Hepatocyte (in vitro differentiated cells): ENCODE data around the gene TGIF1. TPM values are rescaled to one million over a fixed set of nuclear protein-coding genes. Genes with fewer than 3 reads are reported as not detected.

Experiments used
- DNase-seq: peaks from one replicate; pipeline ENCODE4 v3.0.0-alpha.2; 2016; ENCODE audit warnings: low spot score
- H2AFZ ChIP-seq: fragments of 200-600 bp; sonication (generic); 2 replicates; pipeline ENCODE4 v1.6.0; 2016; ENCODE audit warnings: antibody characterized with exemption, mild to moderate bottlenecking
- H3K27ac ChIP-seq: fragments of 200-600 bp; sonication (generic); 2 replicates; pipeline ENCODE4 v1.5.1; 2016; ENCODE audit warnings: mild to moderate bottlenecking
- H3K27me3 ChIP-seq: fragments of 200-600 bp; sonication (generic); 2 replicates; pipeline ENCODE4 v1.6.1; 2016
- H3K36me3 ChIP-seq: fragments of 200-600 bp; sonication (generic); replicated peaks from 2 replicates; pipeline ENCODE4 v1.5.1; 2016; ENCODE audit warnings: low read depth; ENCODE audit not compliant: insufficient read depth
- H3K4me1 ChIP-seq: fragments of 200-600 bp; sonication (generic); 2 replicates; pipeline ENCODE4 v1.5.1; 2016; ENCODE audit warnings: mild to moderate bottlenecking, moderate library complexity; ENCODE audit not compliant: insufficient read depth
- H3K4me2 ChIP-seq: fragments of 200-600 bp; sonication (generic); 2 replicates; pipeline ENCODE4 v1.6.0; 2016
- H3K4me3 ChIP-seq: fragments of 200-600 bp; sonication (generic); 2 replicates; pipeline ENCODE4 v1.5.1; 2016; ENCODE audit warnings: mild to moderate bottlenecking
- H3K79me2 ChIP-seq: fragments of 200-600 bp; sonication (generic); 2 replicates; pipeline ENCODE4 v1.6.0; 2017; ENCODE audit warnings: mild to moderate bottlenecking
- H3K9me2 ChIP-seq: fragments of 200-600 bp; sonication (generic); replicated peaks from 2 replicates; pipeline ENCODE4 v1.6.0; 2017; ENCODE audit warnings: mild to moderate bottlenecking; ENCODE audit not compliant: insufficient read depth
- H3K9me3 ChIP-seq: fragments of 200-600 bp; sonication (generic); 2 replicates; pipeline ENCODE4 v1.5.1; 2016; ENCODE audit warnings: low read depth, mild to moderate bottlenecking
- H4K20me1 ChIP-seq: fragments of 200-600 bp; sonication (generic); 2 replicates; pipeline ENCODE4 v1.6.0; 2016; ENCODE audit warnings: mild to moderate bottlenecking; ENCODE audit not compliant: insufficient read depth, poor library complexity, severe bottlenecking
- EZH2 ChIP-seq: fragments of 200-600 bp; sonication (generic); IDR thresholded peaks from 2 replicates; pipeline ENCODE4 v1.6.1; 2016; ENCODE audit warnings: antibody characterized with exemption, mild to moderate bottlenecking, borderline replicate concordance
- EZH2phosphoT487 ChIP-seq: fragments of 200-600 bp; sonication (generic); IDR thresholded peaks from one replicate; pipeline ENCODE4 v1.6.1; 2018; ENCODE audit warnings: antibody characterized with exemption, mild to moderate bottlenecking, low read depth, moderate library complexity; ENCODE audit not compliant: unreplicated experiment, severe bottlenecking
- WGBS: methylation state at CpG from one replicate; pipeline ENCODE4 v1.1.6; 2016; ENCODE audit warnings: low lambda C conversion rate; ENCODE audit errors: missing lambda C conversion rate; 5-methylcytosine and 5-hydroxymethylcytosine counted together
- polyA plus RNA-seq: library from polyadenylated mRNA; unstranded; fragments of >200 nt; fragmentation: Nextera tagmentation; extraction: Ambion mirVana; gene quantifications from 2 replicates; pipeline ENCODE4 v1.2.1, GENCODE V29; 2016
- total RNA-seq: library from RNA; depleted of rRNA; stranded (reverse); fragments of >200 nt; gene quantifications from 2 replicates; pipeline ENCODE4 v1.2.3, GENCODE V29; 2014
- TF ChIP-seq, protein P1 (sequence below): fragments of 200-600 bp; sonication (generic); IDR thresholded peaks from 2 replicates; pipeline ENCODE4 v1.5.1; 2016; ENCODE audit warnings: antibody characterized with exemption, mild to moderate bottlenecking; ENCODE audit not compliant: poor library complexity

The TGIF1 gene
- total and polyA plus RNA-seq, 2 experiments from 2014 or later: 129 to 193 TPM

DNA sequence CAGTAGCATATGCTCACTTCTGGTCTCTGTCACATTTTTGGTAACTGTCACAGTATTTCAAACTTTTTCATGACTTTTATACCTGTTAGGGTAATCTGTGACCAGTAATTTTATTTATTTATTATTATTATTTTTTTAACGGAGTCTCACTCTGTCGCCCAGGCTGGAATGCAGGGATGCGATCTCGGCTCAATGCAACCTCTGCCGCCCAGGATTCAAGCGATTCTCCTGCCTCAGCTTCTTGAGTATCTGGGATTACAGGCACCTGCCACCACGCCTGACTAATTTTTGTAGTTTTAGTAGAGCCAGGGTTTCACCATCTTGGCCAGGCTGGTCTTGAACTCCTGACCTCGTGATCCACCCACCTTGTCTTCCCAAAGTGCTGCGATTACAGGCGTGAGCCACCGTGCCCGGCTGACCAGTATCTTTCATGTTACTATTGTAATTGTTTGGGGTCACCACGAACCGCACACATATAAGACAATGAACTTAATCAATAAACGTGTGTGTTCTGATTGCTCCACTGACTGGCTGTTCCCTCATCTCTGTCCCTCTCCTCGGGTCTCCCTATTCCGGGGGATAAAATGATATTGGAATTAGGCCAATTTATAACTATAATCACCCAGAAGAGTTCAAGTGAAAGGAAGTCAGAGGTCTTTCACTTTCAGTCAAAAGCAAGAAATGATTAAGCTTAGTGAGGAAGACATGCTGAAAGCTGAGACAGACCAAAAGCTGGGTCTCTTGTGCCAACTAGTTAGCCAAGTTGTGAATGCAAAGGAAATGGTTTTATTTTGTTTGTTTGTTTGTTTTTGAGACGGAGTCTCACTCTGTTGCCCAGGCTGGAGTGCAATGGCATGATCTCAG, 22.9 kb downstream of the TGIF1 start:
- Histone ChIP-seq H3K4me1 (no peaks in the 10 kb centered on the region), H3K4me2 (no peak overlapping the region), H3K79me2 (no peaks in the 10 kb centered on the region), H3K27ac (no peak overlapping the region), H4K20me1 (no peaks in the 10 kb centered on the region), H2AFZ (no peak overlapping the region), H3K9me3 (no peaks in the 10 kb centered on the region), H3K4me3 (no peak overlapping the region), H3K9me2 (no peaks in the 10 kb centered on the region), H3K27me3 (no peaks in the 10 kb centered on the region), H3K36me3 (no peaks in the 10 kb centered on the region)
- TF ChIP-seq EZH2 (no peak), EZH2phosphoT487 (no peak)
- TF ChIP-seq, protein P1, sequence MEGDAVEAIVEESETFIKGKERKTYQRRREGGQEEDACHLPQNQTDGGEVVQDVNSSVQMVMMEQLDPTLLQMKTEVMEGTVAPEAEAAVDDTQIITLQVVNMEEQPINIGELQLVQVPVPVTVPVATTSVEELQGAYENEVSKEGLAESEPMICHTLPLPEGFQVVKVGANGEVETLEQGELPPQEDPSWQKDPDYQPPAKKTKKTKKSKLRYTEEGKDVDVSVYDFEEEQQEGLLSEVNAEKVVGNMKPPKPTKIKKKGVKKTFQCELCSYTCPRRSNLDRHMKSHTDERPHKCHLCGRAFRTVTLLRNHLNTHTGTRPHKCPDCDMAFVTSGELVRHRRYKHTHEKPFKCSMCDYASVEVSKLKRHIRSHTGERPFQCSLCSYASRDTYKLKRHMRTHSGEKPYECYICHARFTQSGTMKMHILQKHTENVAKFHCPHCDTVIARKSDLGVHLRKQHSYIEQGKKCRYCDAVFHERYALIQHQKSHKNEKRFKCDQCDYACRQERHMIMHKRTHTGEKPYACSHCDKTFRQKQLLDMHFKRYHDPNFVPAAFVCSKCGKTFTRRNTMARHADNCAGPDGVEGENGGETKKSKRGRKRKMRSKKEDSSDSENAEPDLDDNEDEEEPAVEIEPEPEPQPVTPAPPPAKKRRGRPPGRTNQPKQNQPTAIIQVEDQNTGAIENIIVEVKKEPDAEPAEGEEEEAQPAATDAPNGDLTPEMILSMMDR: no peak
- no peak for DNase-seq
- WGBS: 91% methylated on average over 18 of the region's 18 CpGs

DNA sequence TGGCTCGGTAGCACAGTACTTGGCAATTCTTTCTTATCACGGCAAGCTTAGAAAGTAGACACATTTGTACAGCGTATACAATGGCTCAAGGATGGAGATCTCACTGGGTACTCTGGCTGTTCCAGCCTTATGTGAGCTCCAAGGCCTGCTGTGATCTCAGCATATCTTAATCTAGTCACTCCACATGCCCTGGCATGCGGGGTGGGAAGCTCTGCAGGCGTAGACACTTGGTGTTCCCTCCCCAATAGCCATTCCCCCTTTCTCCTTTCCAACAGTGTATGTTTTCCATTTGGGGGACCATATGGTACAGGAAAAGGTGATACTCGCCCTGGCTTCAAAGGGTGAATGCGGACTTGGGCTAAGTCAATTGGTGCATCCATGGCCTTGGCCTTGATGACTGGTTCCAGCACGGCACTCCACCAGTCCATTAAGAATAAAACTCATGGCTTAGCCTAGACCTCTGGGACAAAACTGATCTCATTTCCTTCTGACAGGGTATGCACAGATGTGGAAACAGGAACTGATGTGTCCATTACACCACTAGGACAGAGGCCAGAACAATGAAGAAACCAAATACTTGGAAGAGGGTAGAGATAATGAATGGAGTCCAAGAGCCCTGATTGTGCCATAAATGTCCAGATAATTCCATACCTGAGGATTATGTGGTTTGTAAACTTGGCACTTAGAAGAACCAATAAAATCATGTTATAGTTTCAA, 28.4 kb downstream of the TGIF1 start:
- Histone ChIP-seq H3K9me2 (no peaks in the 10 kb centered on the region), H3K36me3 (no peaks in the 10 kb centered on the region), H3K79me2 (no peaks in the 10 kb centered on the region), H3K9me3 (no peaks in the 10 kb centered on the region), H3K4me1 (no peaks in the 10 kb centered on the region), H3K27me3 (no peaks in the 10 kb centered on the region), H4K20me1 (no peaks in the 10 kb centered on the region), H2AFZ (no peak overlapping the region), H3K4me3 (no peak overlapping the region), H3K27ac (no peak overlapping the region), H3K4me2 (no peak overlapping the region)
- TF ChIP-seq, protein P1: no peak
- TF ChIP-seq EZH2phosphoT487: no peak
- no peak for TF ChIP-seq EZH2
- DNase-seq: no peak
- 94% methylated on average over 8 of the region's 8 CpGs for WGBS

DNA sequence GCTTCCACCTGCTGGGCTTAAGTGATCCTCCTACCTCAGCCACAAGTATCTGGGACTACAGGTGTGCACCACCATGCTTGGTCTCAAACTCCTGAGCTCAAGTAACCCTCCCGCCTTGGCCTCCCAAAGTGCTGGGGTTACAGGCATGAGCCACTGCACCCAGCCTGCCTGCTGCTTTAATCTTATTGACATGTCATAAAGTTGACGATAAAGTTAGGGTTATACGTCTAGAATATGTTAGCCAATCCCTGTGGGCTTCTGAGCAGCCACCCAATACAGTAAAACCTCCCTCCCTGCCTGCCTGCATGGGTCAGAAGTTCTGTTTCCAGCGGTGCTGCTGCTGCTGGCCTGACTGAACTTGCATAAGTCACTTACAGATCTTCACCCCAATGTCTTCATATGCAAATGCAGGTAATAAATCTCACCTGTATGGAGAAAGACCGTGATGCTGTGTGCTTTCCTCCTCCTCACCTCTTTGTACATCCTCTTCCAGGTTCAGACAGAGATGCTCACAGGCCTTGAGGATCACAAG, 30.1 kb downstream of the TGIF1 start:
- H3K9me3 ChIP-seq: no peaks in the 10 kb centered on the region
- H3K79me2 ChIP-seq: no peaks in the 10 kb centered on the region
- no peaks in the 10 kb centered on the region for H3K9me2 ChIP-seq
- H4K20me1 ChIP-seq: no peaks in the 10 kb centered on the region
- H3K4me3 ChIP-seq: no peak overlapping the region
- H2AFZ ChIP-seq: no peak overlapping the region
- no peaks in the 10 kb centered on the region for H3K36me3 ChIP-seq
- H3K27ac ChIP-seq: no peak overlapping the region
- 83% methylated on average over 5 of the region's 5 CpGs for WGBS
- H3K4me1 ChIP-seq: no peaks in the 10 kb centered on the region
- TF ChIP-seq EZH2phosphoT487 (no peak), EZH2 (no peak)
- TF ChIP-seq, protein P1: no peak
- H3K27me3 ChIP-seq: no peaks in the 10 kb centered on the region
- no peak overlapping the region for H3K4me2 ChIP-seq
- DNase-seq: no peak
